ENCODE measurements around the gene PRDM16. TPM values are rescaled to one million over a fixed set of nuclear protein-coding genes. Genes with fewer than 3 reads are reported as not detected.

PRDM16 gene
- total and polyA plus RNA-seq, 8 donors: 9.6 to 18.0 (median 14.7) TPM

- Histone ChIP-seq H3K4me3 (no peak overlapping the region), H3K27me3 (peaks cover 0 to 18% of the 10 kb centered on the region in 2 donors), H3K36me3 (no peaks in the 10 kb centered on the region), H3K27ac (no peak overlapping the region), H3K4me1 (no peaks in the 10 kb centered on the region), H3K9me3 (no peaks in the 10 kb centered on the region)
- ATAC-seq: no peak
- TF ChIP-seq, protein P1, sequence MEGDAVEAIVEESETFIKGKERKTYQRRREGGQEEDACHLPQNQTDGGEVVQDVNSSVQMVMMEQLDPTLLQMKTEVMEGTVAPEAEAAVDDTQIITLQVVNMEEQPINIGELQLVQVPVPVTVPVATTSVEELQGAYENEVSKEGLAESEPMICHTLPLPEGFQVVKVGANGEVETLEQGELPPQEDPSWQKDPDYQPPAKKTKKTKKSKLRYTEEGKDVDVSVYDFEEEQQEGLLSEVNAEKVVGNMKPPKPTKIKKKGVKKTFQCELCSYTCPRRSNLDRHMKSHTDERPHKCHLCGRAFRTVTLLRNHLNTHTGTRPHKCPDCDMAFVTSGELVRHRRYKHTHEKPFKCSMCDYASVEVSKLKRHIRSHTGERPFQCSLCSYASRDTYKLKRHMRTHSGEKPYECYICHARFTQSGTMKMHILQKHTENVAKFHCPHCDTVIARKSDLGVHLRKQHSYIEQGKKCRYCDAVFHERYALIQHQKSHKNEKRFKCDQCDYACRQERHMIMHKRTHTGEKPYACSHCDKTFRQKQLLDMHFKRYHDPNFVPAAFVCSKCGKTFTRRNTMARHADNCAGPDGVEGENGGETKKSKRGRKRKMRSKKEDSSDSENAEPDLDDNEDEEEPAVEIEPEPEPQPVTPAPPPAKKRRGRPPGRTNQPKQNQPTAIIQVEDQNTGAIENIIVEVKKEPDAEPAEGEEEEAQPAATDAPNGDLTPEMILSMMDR (IDR thresholded peaks at IDR 0.05): no peak
- peak in 1 of 4 donors; percentile 48 for DNase-seq
- intact Hi-C loops (cut with DNase I): no loop called here
Measured at GRCh38 chr1:3295846-3296245, 226.8 kb downstream of the PRDM16 start.

DNA sequence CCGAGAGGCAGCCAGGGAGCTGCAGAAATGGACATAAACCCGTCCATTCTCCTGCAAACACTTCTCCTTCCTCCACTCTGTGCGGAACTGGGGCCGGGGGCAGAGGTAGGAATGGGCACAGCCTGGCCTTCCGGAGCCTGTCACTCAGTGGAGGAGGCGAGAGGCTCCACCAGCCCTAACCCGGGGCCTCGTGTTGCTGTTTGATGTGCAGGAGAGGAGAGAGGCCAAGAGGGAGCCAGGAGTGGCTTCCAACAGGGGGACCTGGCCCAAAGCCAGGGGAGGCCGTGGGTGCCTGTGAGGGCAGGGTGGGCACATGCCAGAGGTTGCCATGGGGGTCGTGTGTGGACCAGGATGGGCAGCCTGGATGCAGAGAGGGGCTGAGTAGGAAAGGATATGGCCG lies 227.3 kb downstream of the PRDM16 start:
- TF ChIP-seq, protein P1 (IDR thresholded peaks at IDR 0.05): no peak
- Histone ChIP-seq H3K27me3 (peaks cover 0 to 18% of the 10 kb centered on the region in 2 donors), H3K27ac (no peak overlapping the region), H3K4me1 (no peaks in the 10 kb centered on the region), H3K4me3 (no peak overlapping the region), H3K36me3 (no peaks in the 10 kb centered on the region), H3K9me3 (no peaks in the 10 kb centered on the region)
- ATAC-seq: no peak
- DNase-seq: peak in 1 of 4 donors; percentile 59
- intact Hi-C loops (cut with DNase I): no loop called here

- DNase-seq (peak in 2 of 4 donors; percentile 30 to 53), ATAC-seq (no peak)
- Histone ChIP-seq H3K36me3 (no peaks in the 10 kb centered on the region), H3K4me3 (no peak overlapping the region), H3K4me1 (no peaks in the 10 kb centered on the region), H3K9me3 (peaks cover 0 to 2% of the 10 kb centered on the region in 2 donors), H3K27ac (no peak overlapping the region), H3K27me3 (peaks cover 0 to 18% of the 10 kb centered on the region in 2 donors)
- intact Hi-C loops (cut with DNase I): no loop called here
- TF ChIP-seq, protein P1 (IDR thresholded peaks at IDR 0.05): no peak
Measured at GRCh38 chr1:3296826-3297225, 227.8 kb downstream of the PRDM16 start.

GRCh38 chr1:3297756-3298155 lies 228.8 kb downstream of the PRDM16 start:
- Histone ChIP-seq H3K27ac (no peak overlapping the region), H3K27me3 (peaks cover 0 to 18% of the 10 kb centered on the region in 2 donors), H3K9me3 (peaks cover 0 to 2% of the 10 kb centered on the region in 2 donors), H3K36me3 (no peaks in the 10 kb centered on the region), H3K4me3 (no peak overlapping the region), H3K4me1 (no peaks in the 10 kb centered on the region)
- ATAC-seq (no peak), DNase-seq (peak in 1 of 4 donors; percentile 36)
- TF ChIP-seq, protein P1 (IDR thresholded peaks at IDR 0.05): no peak
- intact Hi-C loops (cut with DNase I): no loop called here

GRCh38 chr1:3298197-3298596 lies 229.2 kb downstream of the PRDM16 start:
- H3K36me3 ChIP-seq: no peaks in the 10 kb centered on the region
- H3K4me1 ChIP-seq: no peaks in the 10 kb centered on the region
- peaks cover 0 to 18% of the 10 kb centered on the region in 2 donors for H3K27me3 ChIP-seq
- TF ChIP-seq, protein P1 (IDR thresholded peaks at IDR 0.05): no peak
- no peak overlapping the region for H3K4me3 ChIP-seq
- no peak for ATAC-seq
- intact Hi-C loops (cut with DNase I): no loop called here
- peaks cover 0 to 2% of the 10 kb centered on the region in 2 donors for H3K9me3 ChIP-seq
- H3K27ac ChIP-seq: no peak overlapping the region
- peak in 1 of 4 donors; percentile 58 for DNase-seq

All from left lung (tissue), 10 donors.